Ishikawa (cell line): ENCODE results near the gene FSIP1.
A peak's percentile ranks its signal among the peaks of the same experiment; 100 is the strongest.

Source experiments
- CEBPB ChIP-seq: IDR thresholded peaks from 2 replicates; pipeline ENCODE4 v1.6.1; 2012
- CREB1 ChIP-seq: IDR thresholded peaks from 2 replicates; pipeline ENCODE4 v1.6.1; 2012; ENCODE audit warnings: low read depth
- EGR1 ChIP-seq: IDR thresholded peaks from 2 replicates; pipeline ENCODE4 v1.6.1; 2012
- EP300 ChIP-seq: IDR thresholded peaks from 2 replicates; pipeline ENCODE4 v1.6.1; 2012; ENCODE audit warnings: borderline replicate concordance
- FOXM1 ChIP-seq: IDR thresholded peaks from 2 replicates; pipeline ENCODE4 v1.6.1; 2012; ENCODE audit warnings: low read depth, borderline replicate concordance
- NFIC ChIP-seq: IDR thresholded peaks from 2 replicates; pipeline ENCODE4 v1.6.1; 2012
- RAD21 ChIP-seq: IDR thresholded peaks from 2 replicates; pipeline ENCODE4 v1.6.1; 2012; ENCODE audit warnings: low read depth
- TAF1 ChIP-seq: IDR thresholded peaks from 2 replicates; pipeline ENCODE4 v1.6.1; 2012; ENCODE audit warnings: low read depth, mild to moderate bottlenecking
- TCF12 ChIP-seq: IDR thresholded peaks from 2 replicates; pipeline ENCODE4 v1.6.1; 2012; ENCODE audit warnings: low read depth
- TEAD4 ChIP-seq: IDR thresholded peaks from 2 replicates; pipeline ENCODE4 v1.6.1; 2012
- YY1 ChIP-seq: IDR thresholded peaks from 2 replicates; pipeline ENCODE4 v1.6.1; 2012; ENCODE audit warnings: low read depth
- ZBTB7A ChIP-seq: IDR thresholded peaks from 2 replicates; pipeline ENCODE4 v1.6.1; 2012; ENCODE audit warnings: low read depth
- TF ChIP-seq, protein P1 (sequence below): IDR thresholded peaks from 2 replicates; pipeline ENCODE4 v1.6.1; 2012; ENCODE audit warnings: low read depth, mild to moderate bottlenecking
- TF ChIP-seq, protein P2 (sequence below): IDR thresholded peaks from 2 replicates; pipeline ENCODE4 v1.6.1; 2012
- TF ChIP-seq, protein P3 (sequence below): IDR thresholded peaks from 2 replicates; pipeline ENCODE4 v1.6.1; 2012

FSIP1 gene

DNA sequence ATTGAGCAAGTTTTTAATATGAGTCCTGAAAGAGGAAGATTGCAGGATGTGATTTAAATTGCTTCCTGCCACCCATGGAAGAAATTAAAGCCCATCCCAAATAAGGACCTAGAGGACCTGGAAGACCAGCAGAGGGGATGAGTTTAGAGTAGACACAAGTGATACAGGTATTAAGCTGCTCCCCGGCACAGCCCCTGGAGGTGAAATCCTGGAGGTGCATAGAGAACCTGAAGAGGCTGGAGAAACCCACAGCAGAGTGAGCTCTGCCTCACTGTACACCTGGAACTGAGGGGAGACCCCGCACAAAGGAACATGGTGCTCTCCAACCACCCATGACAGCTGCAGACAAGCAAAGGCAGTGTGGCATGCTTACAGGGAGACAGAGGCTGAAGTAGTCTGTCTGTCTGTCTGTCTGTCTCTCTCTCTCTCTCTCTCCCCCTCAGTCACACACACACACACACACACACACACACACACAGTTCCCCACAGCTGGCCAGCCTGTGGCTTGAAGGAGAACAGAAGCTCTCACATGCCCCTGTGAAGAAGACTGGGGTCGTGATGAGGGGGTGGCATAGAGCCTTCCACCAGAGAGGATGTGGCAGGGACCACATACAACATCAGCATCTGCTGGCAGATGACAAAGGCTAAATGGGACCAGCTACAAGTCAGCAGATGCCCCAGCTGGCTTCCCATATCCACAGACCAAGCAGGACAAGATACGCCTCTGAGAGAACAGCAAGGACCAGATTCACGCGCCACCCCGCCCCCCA is 38.1 kb downstream of the FSIP1 start:
- TF ChIP-seq FOXM1, result no peak
- TF ChIP-seq YY1, result no peak
- TF ChIP-seq NFIC, result no peak
- no peak for TF ChIP-seq ZBTB7A
- no peak for TF ChIP-seq TCF12
- no peak for TF ChIP-seq CEBPB
- TF ChIP-seq, protein P1, sequence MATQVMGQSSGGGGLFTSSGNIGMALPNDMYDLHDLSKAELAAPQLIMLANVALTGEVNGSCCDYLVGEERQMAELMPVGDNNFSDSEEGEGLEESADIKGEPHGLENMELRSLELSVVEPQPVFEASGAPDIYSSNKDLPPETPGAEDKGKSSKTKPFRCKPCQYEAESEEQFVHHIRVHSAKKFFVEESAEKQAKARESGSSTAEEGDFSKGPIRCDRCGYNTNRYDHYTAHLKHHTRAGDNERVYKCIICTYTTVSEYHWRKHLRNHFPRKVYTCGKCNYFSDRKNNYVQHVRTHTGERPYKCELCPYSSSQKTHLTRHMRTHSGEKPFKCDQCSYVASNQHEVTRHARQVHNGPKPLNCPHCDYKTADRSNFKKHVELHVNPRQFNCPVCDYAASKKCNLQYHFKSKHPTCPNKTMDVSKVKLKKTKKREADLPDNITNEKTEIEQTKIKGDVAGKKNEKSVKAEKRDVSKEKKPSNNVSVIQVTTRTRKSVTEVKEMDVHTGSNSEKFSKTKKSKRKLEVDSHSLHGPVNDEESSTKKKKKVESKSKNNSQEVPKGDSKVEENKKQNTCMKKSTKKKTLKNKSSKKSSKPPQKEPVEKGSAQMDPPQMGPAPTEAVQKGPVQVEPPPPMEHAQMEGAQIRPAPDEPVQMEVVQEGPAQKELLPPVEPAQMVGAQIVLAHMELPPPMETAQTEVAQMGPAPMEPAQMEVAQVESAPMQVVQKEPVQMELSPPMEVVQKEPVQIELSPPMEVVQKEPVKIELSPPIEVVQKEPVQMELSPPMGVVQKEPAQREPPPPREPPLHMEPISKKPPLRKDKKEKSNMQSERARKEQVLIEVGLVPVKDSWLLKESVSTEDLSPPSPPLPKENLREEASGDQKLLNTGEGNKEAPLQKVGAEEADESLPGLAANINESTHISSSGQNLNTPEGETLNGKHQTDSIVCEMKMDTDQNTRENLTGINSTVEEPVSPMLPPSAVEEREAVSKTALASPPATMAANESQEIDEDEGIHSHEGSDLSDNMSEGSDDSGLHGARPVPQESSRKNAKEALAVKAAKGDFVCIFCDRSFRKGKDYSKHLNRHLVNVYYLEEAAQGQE, result no peak
- no peak for TF ChIP-seq TEAD4
- no peak for TF ChIP-seq EGR1
- TF ChIP-seq, protein P2, sequence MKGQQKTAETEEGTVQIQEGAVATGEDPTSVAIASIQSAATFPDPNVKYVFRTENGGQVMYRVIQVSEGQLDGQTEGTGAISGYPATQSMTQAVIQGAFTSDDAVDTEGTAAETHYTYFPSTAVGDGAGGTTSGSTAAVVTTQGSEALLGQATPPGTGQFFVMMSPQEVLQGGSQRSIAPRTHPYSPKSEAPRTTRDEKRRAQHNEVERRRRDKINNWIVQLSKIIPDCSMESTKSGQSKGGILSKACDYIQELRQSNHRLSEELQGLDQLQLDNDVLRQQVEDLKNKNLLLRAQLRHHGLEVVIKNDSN, result no peak
- TF ChIP-seq RAD21, result no peak
- TF ChIP-seq EP300, result no peak
- TF ChIP-seq, protein P3, sequence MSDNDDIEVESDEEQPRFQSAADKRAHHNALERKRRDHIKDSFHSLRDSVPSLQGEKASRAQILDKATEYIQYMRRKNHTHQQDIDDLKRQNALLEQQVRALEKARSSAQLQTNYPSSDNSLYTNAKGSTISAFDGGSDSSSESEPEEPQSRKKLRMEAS, result no peak
- TF ChIP-seq TAF1, result no peak
- TF ChIP-seq CREB1, result no peak

DNA sequence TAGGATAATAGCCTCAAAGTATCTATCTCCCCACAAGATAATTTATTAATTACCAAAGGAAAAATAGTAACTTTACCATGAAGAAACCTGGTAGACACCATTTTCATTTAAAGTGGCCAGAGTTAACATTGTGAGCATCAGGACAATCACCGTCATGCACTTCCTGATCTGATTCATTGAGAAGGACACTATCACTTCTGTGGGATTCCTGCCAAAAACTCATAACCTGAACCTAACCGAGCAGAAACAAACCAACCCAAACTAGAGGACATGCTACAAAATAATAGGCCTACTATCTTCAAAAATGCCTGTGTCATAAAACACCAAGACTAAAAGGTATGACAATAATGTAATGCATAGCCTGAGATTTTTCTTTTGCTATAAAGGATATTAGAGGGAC is 39.0 kb downstream of the FSIP1 start:
- TF ChIP-seq NFIC (0 out of 2 replicates have a peak, but pooled peaks have one; percentile 36), CREB1 (no peak)

DNA sequence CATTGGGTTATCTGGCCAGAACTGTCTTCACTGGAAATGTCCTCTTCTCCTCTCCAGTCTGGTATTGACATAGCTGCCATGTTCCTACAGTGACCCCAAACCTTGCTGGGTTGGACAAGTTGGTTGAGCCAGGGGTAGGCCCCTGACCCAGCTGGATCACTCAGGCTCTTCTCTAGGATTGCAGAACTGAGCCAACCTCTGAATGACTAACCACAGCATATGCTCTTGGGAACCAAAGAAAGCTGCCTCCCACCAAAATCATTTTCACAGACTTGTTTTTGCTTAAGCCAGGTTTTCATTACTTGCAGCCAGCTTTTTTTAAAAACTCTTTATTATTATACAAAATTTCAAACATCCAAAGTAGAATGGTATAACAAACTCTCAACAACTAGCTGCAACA is 41.4 kb downstream of the FSIP1 start:
- TF ChIP-seq, protein P3, result no peak
- TF ChIP-seq, protein P2, result no peak
- TF ChIP-seq TAF1 (no peak), CEBPB (no peak), EGR1 (no peak), ZBTB7A (no peak)

DNA sequence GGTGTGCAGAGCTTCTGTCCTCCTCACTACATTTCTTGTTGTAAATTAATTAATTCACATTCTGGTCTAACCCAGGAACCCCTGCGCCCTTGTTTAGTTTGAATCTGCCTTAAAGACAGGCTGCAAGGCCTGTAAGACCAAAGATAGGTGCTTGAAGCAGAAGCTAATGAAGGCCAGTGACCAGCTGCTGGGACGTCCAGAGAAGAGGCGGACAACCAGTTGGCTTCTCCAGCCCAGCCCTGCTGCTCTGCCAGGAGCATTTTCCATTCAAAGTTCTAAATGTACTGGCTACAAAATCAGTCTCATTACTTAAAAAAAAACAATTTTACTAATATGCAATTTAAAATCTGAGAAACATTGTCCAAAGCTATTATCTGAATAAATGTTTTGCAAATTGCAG is 43.6 kb downstream of the FSIP1 start:
- TF ChIP-seq NFIC, result no peak
- TF ChIP-seq CREB1, result no peak

DNA sequence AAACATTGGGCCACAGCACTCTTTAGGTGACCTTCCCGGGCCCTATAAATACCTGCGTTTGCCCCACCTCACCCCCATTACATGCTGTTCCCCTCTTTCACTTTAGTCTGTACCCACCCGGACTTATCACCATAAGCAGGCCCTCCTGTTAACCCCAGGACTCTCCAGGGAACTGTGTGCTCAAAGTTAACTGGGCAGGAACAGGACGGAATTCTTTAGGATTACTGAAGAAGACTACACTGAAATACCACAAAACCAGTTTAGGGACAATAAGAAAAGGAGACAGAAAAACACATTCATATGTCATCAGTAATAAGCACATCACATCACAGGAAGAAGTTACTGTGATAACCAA is 45.5 kb downstream of the FSIP1 start:
- TF ChIP-seq RAD21 (no peak), FOXM1 (no peak), ZBTB7A (no peak), CREB1 (no peak), TEAD4 (no peak), EP300 (no peak), TAF1 (no peak), YY1 (no peak), EGR1 (no peak), NFIC (no peak)
- TF ChIP-seq, protein P2, result no peak
- TF ChIP-seq, protein P1, result no peak
- TF ChIP-seq, protein P3, result no peak
